Measurements from ENCODE around the gene GOLM1.

DNA sequence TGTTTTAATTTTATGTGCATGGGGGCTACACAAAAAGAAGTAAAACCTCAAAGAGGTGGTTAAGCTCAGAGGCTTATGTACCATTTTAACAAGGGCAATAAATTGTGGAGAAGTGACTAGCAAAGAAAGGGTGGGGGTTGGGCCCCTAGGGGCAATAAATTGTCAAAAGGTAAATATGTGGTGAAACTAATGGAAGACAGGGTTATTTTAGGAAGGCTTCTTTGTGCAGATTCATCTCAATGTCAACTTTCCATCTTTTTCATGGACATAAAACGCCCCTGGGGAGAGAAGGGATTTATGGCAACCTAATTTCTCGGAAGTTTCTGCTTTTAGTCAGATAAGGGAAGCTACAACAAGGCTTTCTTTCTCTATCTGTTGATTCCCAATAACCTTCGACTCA is 42.5 kb upstream of the GOLM1 start:
- TF ChIP-seq CTCF (IDR thresholded peaks at IDR 0.05), result no peak
- TF ChIP-seq POLR2AphosphoS5 (IDR thresholded peaks at IDR 0.05), result no peak
- TF ChIP-seq EP300 (IDR thresholded peaks at IDR 0.05), result no peak
- no peak for TF ChIP-seq POLR2A (IDR thresholded peaks at IDR 0.05; ENCODE audit: low read depth)
